WTC11 (cell line): Measurements from ENCODE around the gene GGA3.

ENCODE experiments used
- JUN ChIP-seq: sonication (generic); formaldehyde crosslinking; IDR thresholded peaks from 2 replicates; pipeline ENCODE4 v1.8.0; 2023; ENCODE audit warnings: mild to moderate bottlenecking, missing genetic modification reagents
- TF ChIP-seq, protein P1 (sequence below): sonication (generic); formaldehyde crosslinking; conservative IDR thresholded peaks from 2 replicates; pipeline ENCODE4 v1.8.1; 2023; ENCODE audit warnings: mild to moderate bottlenecking, low read depth, missing genetic modification reagents, moderate library complexity
- TF ChIP-seq, protein P2 (sequence below): fragments of 200-600 bp; IDR thresholded peaks from 2 replicates; pipeline ENCODE4 v1.8.0; 2022; ENCODE audit warnings: antibody characterized with exemption
- TF ChIP-seq, protein P3 (sequence below): sonication (generic); formaldehyde crosslinking; IDR thresholded peaks from 2 replicates; pipeline ENCODE4 v1.8.1; 2023; ENCODE audit warnings: mild to moderate bottlenecking, moderate library complexity, missing genetic modification reagents
- TF ChIP-seq, protein P4 (sequence below): sonication (generic); formaldehyde crosslinking; IDR thresholded peaks from 2 replicates; pipeline ENCODE4 v1.8.1; 2022; ENCODE audit warnings: low read depth, mild to moderate bottlenecking, moderate library complexity, missing genetic modification reagents, borderline replicate concordance
- TF ChIP-seq, protein P5 (sequence below): sonication (generic); formaldehyde crosslinking; IDR thresholded peaks from 2 replicates; pipeline ENCODE4 v1.8.1; 2022; ENCODE audit warnings: missing genetic modification reagents, borderline replicate concordance

DNA sequence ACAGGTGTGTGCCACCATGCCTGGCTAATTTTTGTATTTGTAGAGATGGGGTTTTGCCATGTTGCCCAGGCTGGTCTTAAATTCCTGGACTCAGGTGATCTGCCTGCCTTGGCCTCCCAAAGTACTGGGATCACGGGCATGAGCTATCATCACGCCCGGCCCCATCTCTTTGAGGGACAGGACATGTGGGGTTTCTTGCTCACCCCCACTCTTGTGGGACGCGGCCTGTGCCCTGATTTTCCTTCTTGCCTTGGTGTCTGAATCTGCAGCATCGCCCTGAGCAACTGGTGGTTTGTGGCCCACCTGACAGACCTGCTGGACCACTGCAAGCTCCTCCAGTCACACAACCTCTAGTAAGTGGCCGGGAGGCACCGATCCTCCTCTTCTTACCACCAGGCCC is 30.3 kb downstream of the GGA3 start:
- TF ChIP-seq, protein P1, sequence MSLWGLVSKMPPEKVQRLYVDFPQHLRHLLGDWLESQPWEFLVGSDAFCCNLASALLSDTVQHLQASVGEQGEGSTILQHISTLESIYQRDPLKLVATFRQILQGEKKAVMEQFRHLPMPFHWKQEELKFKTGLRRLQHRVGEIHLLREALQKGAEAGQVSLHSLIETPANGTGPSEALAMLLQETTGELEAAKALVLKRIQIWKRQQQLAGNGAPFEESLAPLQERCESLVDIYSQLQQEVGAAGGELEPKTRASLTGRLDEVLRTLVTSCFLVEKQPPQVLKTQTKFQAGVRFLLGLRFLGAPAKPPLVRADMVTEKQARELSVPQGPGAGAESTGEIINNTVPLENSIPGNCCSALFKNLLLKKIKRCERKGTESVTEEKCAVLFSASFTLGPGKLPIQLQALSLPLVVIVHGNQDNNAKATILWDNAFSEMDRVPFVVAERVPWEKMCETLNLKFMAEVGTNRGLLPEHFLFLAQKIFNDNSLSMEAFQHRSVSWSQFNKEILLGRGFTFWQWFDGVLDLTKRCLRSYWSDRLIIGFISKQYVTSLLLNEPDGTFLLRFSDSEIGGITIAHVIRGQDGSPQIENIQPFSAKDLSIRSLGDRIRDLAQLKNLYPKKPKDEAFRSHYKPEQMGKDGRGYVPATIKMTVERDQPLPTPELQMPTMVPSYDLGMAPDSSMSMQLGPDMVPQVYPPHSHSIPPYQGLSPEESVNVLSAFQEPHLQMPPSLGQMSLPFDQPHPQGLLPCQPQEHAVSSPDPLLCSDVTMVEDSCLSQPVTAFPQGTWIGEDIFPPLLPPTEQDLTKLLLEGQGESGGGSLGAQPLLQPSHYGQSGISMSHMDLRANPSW (CRISPR knock-in tag), result no peak
- TF ChIP-seq, protein P2, sequence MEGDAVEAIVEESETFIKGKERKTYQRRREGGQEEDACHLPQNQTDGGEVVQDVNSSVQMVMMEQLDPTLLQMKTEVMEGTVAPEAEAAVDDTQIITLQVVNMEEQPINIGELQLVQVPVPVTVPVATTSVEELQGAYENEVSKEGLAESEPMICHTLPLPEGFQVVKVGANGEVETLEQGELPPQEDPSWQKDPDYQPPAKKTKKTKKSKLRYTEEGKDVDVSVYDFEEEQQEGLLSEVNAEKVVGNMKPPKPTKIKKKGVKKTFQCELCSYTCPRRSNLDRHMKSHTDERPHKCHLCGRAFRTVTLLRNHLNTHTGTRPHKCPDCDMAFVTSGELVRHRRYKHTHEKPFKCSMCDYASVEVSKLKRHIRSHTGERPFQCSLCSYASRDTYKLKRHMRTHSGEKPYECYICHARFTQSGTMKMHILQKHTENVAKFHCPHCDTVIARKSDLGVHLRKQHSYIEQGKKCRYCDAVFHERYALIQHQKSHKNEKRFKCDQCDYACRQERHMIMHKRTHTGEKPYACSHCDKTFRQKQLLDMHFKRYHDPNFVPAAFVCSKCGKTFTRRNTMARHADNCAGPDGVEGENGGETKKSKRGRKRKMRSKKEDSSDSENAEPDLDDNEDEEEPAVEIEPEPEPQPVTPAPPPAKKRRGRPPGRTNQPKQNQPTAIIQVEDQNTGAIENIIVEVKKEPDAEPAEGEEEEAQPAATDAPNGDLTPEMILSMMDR, result no peak
- TF ChIP-seq, protein P3, sequence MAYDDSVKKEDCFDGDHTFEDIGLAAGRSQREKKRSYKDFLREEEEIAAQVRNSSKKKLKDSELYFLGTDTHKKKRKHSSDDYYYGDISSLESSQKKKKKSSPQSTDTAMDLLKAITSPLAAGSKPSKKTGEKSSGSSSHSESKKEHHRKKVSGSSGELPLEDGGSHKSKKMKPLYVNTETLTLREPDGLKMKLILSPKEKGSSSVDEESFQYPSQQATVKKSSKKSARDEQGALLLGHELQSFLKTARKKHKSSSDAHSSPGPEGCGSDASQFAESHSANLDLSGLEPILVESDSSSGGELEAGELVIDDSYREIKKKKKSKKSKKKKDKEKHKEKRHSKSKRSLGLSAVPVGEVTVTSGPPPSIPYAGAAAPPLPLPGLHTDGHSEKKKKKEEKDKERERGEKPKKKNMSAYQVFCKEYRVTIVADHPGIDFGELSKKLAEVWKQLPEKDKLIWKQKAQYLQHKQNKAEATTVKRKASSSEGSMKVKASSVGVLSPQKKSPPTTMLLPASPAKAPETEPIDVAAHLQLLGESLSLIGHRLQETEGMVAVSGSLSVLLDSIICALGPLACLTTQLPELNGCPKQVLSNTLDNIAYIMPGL (CRISPR knock-in tag), result no peak
- no peak for TF ChIP-seq JUN (CRISPR knock-in tag)
- TF ChIP-seq, protein P4, sequence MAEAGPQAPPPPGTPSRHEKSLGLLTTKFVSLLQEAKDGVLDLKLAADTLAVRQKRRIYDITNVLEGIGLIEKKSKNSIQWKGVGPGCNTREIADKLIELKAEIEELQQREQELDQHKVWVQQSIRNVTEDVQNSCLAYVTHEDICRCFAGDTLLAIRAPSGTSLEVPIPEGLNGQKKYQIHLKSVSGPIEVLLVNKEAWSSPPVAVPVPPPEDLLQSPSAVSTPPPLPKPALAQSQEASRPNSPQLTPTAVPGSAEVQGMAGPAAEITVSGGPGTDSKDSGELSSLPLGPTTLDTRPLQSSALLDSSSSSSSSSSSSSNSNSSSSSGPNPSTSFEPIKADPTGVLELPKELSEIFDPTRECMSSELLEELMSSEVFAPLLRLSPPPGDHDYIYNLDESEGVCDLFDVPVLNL, result no peak
- TF ChIP-seq, protein P5, sequence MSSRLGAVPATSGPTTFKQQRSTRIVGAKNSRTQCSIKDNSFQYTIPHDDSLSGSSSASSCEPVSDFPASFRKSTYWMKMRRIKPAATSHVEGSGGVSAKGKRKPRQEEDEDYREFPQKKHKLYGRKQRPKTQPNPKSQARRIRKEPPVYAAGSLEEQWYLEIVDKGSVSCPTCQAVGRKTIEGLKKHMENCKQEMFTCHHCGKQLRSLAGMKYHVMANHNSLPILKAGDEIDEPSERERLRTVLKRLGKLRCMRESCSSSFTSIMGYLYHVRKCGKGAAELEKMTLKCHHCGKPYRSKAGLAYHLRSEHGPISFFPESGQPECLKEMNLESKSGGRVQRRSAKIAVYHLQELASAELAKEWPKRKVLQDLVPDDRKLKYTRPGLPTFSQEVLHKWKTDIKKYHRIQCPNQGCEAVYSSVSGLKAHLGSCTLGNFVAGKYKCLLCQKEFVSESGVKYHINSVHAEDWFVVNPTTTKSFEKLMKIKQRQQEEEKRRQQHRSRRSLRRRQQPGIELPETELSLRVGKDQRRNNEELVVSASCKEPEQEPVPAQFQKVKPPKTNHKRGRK (CRISPR knock-in tag), result no peak
